WTC11 (cell line): ENCODE data around the gene ERC1. TPM values are rescaled to one million over a fixed set of nuclear protein-coding genes. Genes with fewer than 3 reads are reported as not detected.

Experiments used
- ATAC-seq: fragments of 200-7000 bp; cut with Tn5 transposase; 2 replicates; pipeline ENCODE4 v1.10.0; 2021; ENCODE audit warnings: mild to moderate bottlenecking, moderate library complexity
- CTCF ChIA-PET: fragments of 300-600 bp; sonication (Branson Sonifier 250); formaldehyde crosslinking; loops from one replicate; lab custom pipeline; 2021; ENCODE audit warnings: antibody characterized with exemption; lab: Charles Lee
- POLR2A ChIA-PET: fragments of 350-600 bp; sonication (Branson Sonifier 250); formaldehyde crosslinking; loops from one replicate; lab custom pipeline; 2021; ENCODE audit warnings: antibody characterized with exemption; lab: Charles Lee
- DNase-seq: peaks from one replicate; pipeline ENCODE4 v3.0.0; 2021; ENCODE audit warnings: low spot score
- H3K27ac Mint-ChIP-seq: 2 replicates; pipeline ENCODE4 v1.8.0; 2021; ENCODE audit warnings: mixed read lengths
- H3K27me3 Mint-ChIP-seq: 2 replicates; pipeline ENCODE4 v1.8.0; 2021; ENCODE audit warnings: low read depth, mild to moderate bottlenecking, moderate library complexity, mixed read lengths
- H3K36me3 Mint-ChIP-seq: 2 replicates; pipeline ENCODE4 v1.8.0; 2021; ENCODE audit warnings: mixed read lengths
- H3K4me1 Mint-ChIP-seq: 2 replicates; pipeline ENCODE4 v1.8.0; 2022; ENCODE audit warnings: mixed read lengths
- H3K4me3 Mint-ChIP-seq: 2 replicates; pipeline ENCODE4 v1.8.0; 2021; ENCODE audit warnings: mild to moderate bottlenecking, moderate library complexity, mixed read lengths
- H3K9me3 Mint-ChIP-seq: 2 replicates; pipeline ENCODE4 v1.8.0; 2021; ENCODE audit warnings: mixed read lengths
- ATF1 ChIP-seq: sonication (generic); formaldehyde crosslinking; IDR thresholded peaks from 2 replicates; pipeline ENCODE4 v1.8.1; 2023; ENCODE audit warnings: mild to moderate bottlenecking, moderate library complexity, missing genetic modification reagents
- CREB1 ChIP-seq: sonication (generic); formaldehyde crosslinking; IDR thresholded peaks from 2 replicates; pipeline ENCODE4 v1.8.0; 2023; ENCODE audit warnings: mild to moderate bottlenecking, missing genetic modification reagents
- E2F4 ChIP-seq: sonication (generic); formaldehyde crosslinking; IDR thresholded peaks from 2 replicates; pipeline ENCODE4 v1.8.1; 2022; ENCODE audit warnings: low read depth, mild to moderate bottlenecking, moderate library complexity, missing genetic modification reagents, borderline replicate concordance
- ELF4 ChIP-seq: sonication (generic); formaldehyde crosslinking; IDR thresholded peaks from 2 replicates; pipeline ENCODE4 v1.8.1; 2022; ENCODE audit warnings: low read depth, mild to moderate bottlenecking, moderate library complexity, missing genetic modification reagents
- EMX1 ChIP-seq: fragments of 250-450 bp; sonication (Bioruptor Pico); IDR thresholded peaks from 2 replicates; pipeline ENCODE4 v1.8.0; 2021; ENCODE audit warnings: mild to moderate bottlenecking
- ESRRA ChIP-seq: sonication (generic); formaldehyde crosslinking; IDR thresholded peaks from 2 replicates; pipeline ENCODE4 v1.8.1; 2022; ENCODE audit warnings: mild to moderate bottlenecking, missing genetic modification reagents, borderline replicate concordance
- FOXK1 ChIP-seq: sonication (generic); formaldehyde crosslinking; IDR thresholded peaks from 2 replicates; pipeline ENCODE4 v1.8.0; 2022; ENCODE audit warnings: mild to moderate bottlenecking, moderate library complexity, missing genetic modification reagents
- FOXP4 ChIP-seq: sonication (generic); formaldehyde crosslinking; IDR thresholded peaks from 2 replicates; pipeline ENCODE4 v1.8.0; 2022; ENCODE audit warnings: mild to moderate bottlenecking, missing genetic modification reagents
- GRHL2 ChIP-seq: fragments of 250-450 bp; sonication (Bioruptor Pico); IDR thresholded peaks from 2 replicates; pipeline ENCODE4 v1.8.0; 2022; ENCODE audit warnings: mild to moderate bottlenecking, moderate library complexity; ENCODE audit not compliant: insufficient replicate concordance, severe bottlenecking
- GTF2I ChIP-seq: fragments of 250-450 bp; sonication (Bioruptor Pico); conservative IDR thresholded peaks from 2 replicates; pipeline ENCODE4 v1.4.0; 2021; ENCODE audit warnings: mild to moderate bottlenecking
- HMGA2 ChIP-seq: fragments of 250-450 bp; sonication (Bioruptor Pico); IDR thresholded peaks from 2 replicates; pipeline ENCODE4 v1.4.0; 2021; ENCODE audit warnings: mild to moderate bottlenecking, moderate library complexity
- JAZF1 ChIP-seq: fragments of 250-450 bp; sonication (Bioruptor Pico); IDR thresholded peaks from 2 replicates; pipeline ENCODE4 v1.9.0; 2021; ENCODE audit warnings: moderate library complexity, mild to moderate bottlenecking, inconsistent platforms
- MYBL2 ChIP-seq: sonication (generic); formaldehyde crosslinking; IDR thresholded peaks from 2 replicates; pipeline ENCODE4 v1.8.1; 2023; ENCODE audit warnings: mild to moderate bottlenecking, moderate library complexity, missing genetic modification reagents
- NFYB ChIP-seq: sonication (generic); formaldehyde crosslinking; conservative IDR thresholded peaks from 2 replicates; pipeline ENCODE4 v1.8.0; 2022; ENCODE audit warnings: low read depth, missing genetic modification reagents
- PREB ChIP-seq: sonication (generic); formaldehyde crosslinking; IDR thresholded peaks from 2 replicates; pipeline ENCODE4 v1.8.1; 2022; ENCODE audit warnings: mild to moderate bottlenecking, missing genetic modification reagents, moderate library complexity, borderline replicate concordance
- RORB ChIP-seq: fragments of 250-450 bp; sonication (Bioruptor Pico); IDR thresholded peaks from 2 replicates; pipeline ENCODE4 v1.9.0; 2021; ENCODE audit warnings: mild to moderate bottlenecking
- ZBTB43 ChIP-seq: sonication (generic); formaldehyde crosslinking; IDR thresholded peaks from 2 replicates; pipeline ENCODE4 v1.8.1; 2023; ENCODE audit warnings: mild to moderate bottlenecking, missing genetic modification reagents
- ZNF121 ChIP-seq: sonication (generic); formaldehyde crosslinking; IDR thresholded peaks from 2 replicates; pipeline ENCODE4 v1.8.0; 2023; ENCODE audit warnings: missing genetic modification reagents
- ZNF263 ChIP-seq: sonication (generic); formaldehyde crosslinking; IDR thresholded peaks from 2 replicates; pipeline ENCODE4 v1.8.1; 2022; ENCODE audit warnings: low read depth, mild to moderate bottlenecking, moderate library complexity, missing genetic modification reagents
- ZNF281 ChIP-seq: sonication (generic); formaldehyde crosslinking; IDR thresholded peaks from 2 replicates; pipeline ENCODE4 v1.8.0; 2023; ENCODE audit warnings: mild to moderate bottlenecking, missing genetic modification reagents
- ZNF317 ChIP-seq: sonication (generic); formaldehyde crosslinking; IDR thresholded peaks from 2 replicates; pipeline ENCODE4 v1.8.1; 2023; ENCODE audit warnings: low read depth, mild to moderate bottlenecking, moderate library complexity, missing genetic modification reagents, borderline replicate concordance
- ZNF396 ChIP-seq: fragments of 250-450 bp; sonication (Bioruptor Pico); IDR thresholded peaks from 2 replicates; pipeline ENCODE4 v1.8.0; 2021; ENCODE audit warnings: mild to moderate bottlenecking, moderate library complexity, borderline replicate concordance
- ZNF512 ChIP-seq: sonication (generic); formaldehyde crosslinking; IDR thresholded peaks from 2 replicates; pipeline ENCODE4 v1.8.1; 2022; ENCODE audit warnings: missing genetic modification reagents, borderline replicate concordance
- total RNA-seq: library from RNA; stranded (reverse); gene quantifications from 3 replicates; pipeline ENCODE4 v1.2.3, GENCODE V29; 2021

The ERC1 gene
- total RNA-seq, 1 experiment from 2014 or later = 47.5 TPM

- TF ChIP-seq ZNF512 (CRISPR knock-in tag) (no peak), ZNF121 (CRISPR knock-in tag) (no peak), ZNF281 (no peak), PREB (CRISPR knock-in tag) (no peak), ATF1 (no peak), E2F4 (CRISPR knock-in tag) (no peak), RORB (CRISPR knock-in tag) (no peak)
Measured at GRCh38 chr12:1499351-1499750, 508.3 kb downstream of the ERC1 start (continued).

- H3K36me3 Mint-ChIP-seq = peaks cover 3% of the 10 kb centered on the region
- no peak for TF ChIP-seq FOXP4 (CRISPR knock-in tag)
- TF ChIP-seq ZNF263 (CRISPR knock-in tag) = 0 out of 2 replicates have a peak, but pooled peaks have one; percentile 16
- ChIA-PET CTCF (no interaction called here), POLR2A (no interaction called here)
- H3K27ac Mint-ChIP-seq = no peak overlapping the region
- H3K9me3 Mint-ChIP-seq = peaks cover 14% of the 10 kb centered on the region
- H3K4me3 Mint-ChIP-seq = no peak overlapping the region
- peaks cover 2% of the 10 kb centered on the region; the same call in 1 of the 2 replicates for H3K27me3 Mint-ChIP-seq
- H3K4me1 Mint-ChIP-seq = no peaks in the 10 kb centered on the region
- DNase-seq = no peak
- no peak for ATAC-seq
Measured at GRCh38 chr12:1500095-1500801, 509.2 kb downstream of the ERC1 start.

- no peak overlapping the region for H3K27ac Mint-ChIP-seq
- peaks cover 14% of the 10 kb centered on the region for H3K9me3 Mint-ChIP-seq
- no peaks in the 10 kb centered on the region for H3K4me1 Mint-ChIP-seq
- no peak overlapping the region for H3K4me3 Mint-ChIP-seq
- ChIA-PET POLR2A (no interaction called here), CTCF (interaction anchor here (0.8 kb wide), 1 partner anchor 83 kb away, joined by 4 read pairs; no protein-coding TSS in a partner anchor)
- peaks cover 3% of the 10 kb centered on the region for H3K36me3 Mint-ChIP-seq
- DNase-seq (no peak), ATAC-seq (no peak)
- TF ChIP-seq ESRRA (CRISPR knock-in tag) = no peak
- TF ChIP-seq RORB (CRISPR knock-in tag) = no peak
- TF ChIP-seq CREB1 = no peak
- TF ChIP-seq HMGA2 = no peak
- no peak for TF ChIP-seq JAZF1 (CRISPR knock-in tag)
- TF ChIP-seq ZNF396 (CRISPR knock-in tag) = no peak
- no peak for TF ChIP-seq FOXK1 (CRISPR knock-in tag)
- TF ChIP-seq ELF4 (CRISPR knock-in tag) = no peak
- no peak for TF ChIP-seq NFYB (CRISPR knock-in tag)
- no peak for TF ChIP-seq GTF2I (CRISPR knock-in tag)
- TF ChIP-seq GRHL2 = no peak
- TF ChIP-seq ZNF317 (CRISPR knock-in tag) = no peak
- no peak for TF ChIP-seq MYBL2 (CRISPR knock-in tag)
- TF ChIP-seq ZBTB43 (CRISPR knock-in tag) = no peak
- no peak for TF ChIP-seq EMX1 (CRISPR knock-in tag)
- peaks cover 2% of the 10 kb centered on the region; the same call in 1 of the 2 replicates for H3K27me3 Mint-ChIP-seq
Measured at GRCh38 chr12:1501001-1501400, 510.0 kb downstream of the ERC1 start.
